ENCODE results near the gene NLRC3.

DNA sequence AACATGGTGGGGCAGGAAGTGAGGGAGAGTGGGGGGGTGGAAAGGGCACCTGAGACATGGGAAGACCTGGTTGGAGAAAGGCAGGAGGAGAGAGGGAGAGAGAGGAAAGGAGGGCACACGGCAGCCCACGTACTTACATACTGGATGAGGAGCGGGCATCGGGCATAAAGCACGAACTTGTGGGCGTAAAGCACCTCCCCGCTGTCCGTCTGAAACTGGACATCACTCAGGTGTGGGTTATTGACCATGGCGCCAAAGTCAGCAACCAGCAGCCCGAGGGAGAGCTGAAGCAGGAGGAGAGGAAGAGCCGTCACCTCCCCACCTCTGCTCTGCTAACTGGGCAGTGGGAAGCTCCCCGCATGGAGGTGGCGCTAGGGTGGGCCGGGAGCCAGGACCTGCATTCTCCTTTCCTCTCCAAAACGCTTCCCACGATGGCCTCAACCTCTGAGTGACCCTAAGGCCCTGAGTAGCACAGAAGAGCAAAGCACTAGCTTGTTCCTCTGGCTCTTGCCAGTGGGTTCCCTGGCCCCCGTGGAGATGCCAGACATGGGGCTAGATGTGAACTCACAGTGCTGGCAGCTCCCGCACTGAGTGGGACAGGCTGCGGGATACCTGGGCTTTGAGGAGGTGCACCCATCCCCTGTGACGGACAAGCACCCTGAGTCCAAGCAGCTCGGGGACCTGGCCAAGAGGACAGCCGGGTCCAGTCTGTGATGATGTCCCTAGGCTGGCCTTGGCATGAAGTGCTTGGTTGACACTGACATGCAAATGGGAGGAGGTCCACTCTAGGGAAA, 17.3 kb upstream of the NLRC3 start:
- TF ChIP-seq CTCF (IDR thresholded peaks at IDR 0.05; ENCODE audit: insufficient read depth, low read length, poor library complexity, severe bottlenecking) (no peak), EZH2phosphoT487 (conservative IDR thresholded peaks at IDR 0.05; ENCODE audit: low read length) (no peak)
